Upper lobe of left lung (tissue), 4 donors: ENCODE measurements around the gene PITPNM3.

Experiments
- CTCF ChIP-seq, 6 experiments: fragments of 450-650 bp in 4 of 6; fragments of 200-600 bp in 2 of 6; sonication (generic) in 2 of 6; IDR thresholded peaks; one replicate each; pipeline ENCODE4 v1.5.1; 2016 to 2019; ENCODE audit warnings: antibody characterized with exemption in 6 of 6
- POLR2A ChIP-seq, 4 donors: fragments of 450-650 bp; IDR thresholded peaks; one replicate each; pipeline ENCODE4 v1.5.1; 2016 to 2017; ENCODE audit warnings: antibody characterized with exemption in 4 of 4, mild to moderate bottlenecking in 2 of 4

- TF ChIP-seq CTCF (IDR thresholded peaks at IDR 0.05): no peak
- TF ChIP-seq POLR2A (IDR thresholded peaks at IDR 0.05): no peak
Observed at GRCh38 chr17:6557040-6557438, 684 bp upstream of the PITPNM3 start.
